H9 (cell line): ENCODE measurements around the gene IRX4. TPM values are rescaled to one million over a fixed set of nuclear protein-coding genes. Genes with fewer than 3 reads are reported as not detected.

ENCODE experiments used
- DNase-seq: peaks from one replicate; pipeline ENCODE4 v3.0.0-alpha.2; 2017
- H2AFZ ChIP-seq: one replicate; pipeline ENCODE4 v1.6.1; 2013; ENCODE audit warnings: mild to moderate bottlenecking, low read length, control low read depth, moderate library complexity
- H2AK5ac ChIP-seq: 2 replicates; pipeline ENCODE4 v1.6.1; 2013; ENCODE audit warnings: low read length, control low read depth, mixed read lengths; ENCODE audit not compliant: insufficient read length
- H2BK120ac ChIP-seq: one replicate; pipeline ENCODE4 v1.6.1; 2013; ENCODE audit warnings: low read depth, mild to moderate bottlenecking, low read length, control low read depth, inconsistent platforms; ENCODE audit not compliant: poor library complexity, severe bottlenecking
- H2BK12ac ChIP-seq: 2 replicates; pipeline ENCODE4 v1.6.1; 2013; ENCODE audit warnings: low read length, control low read depth, mixed read lengths, low read depth; ENCODE audit not compliant: insufficient read length
- H2BK15ac ChIP-seq: 2 replicates; pipeline ENCODE4 v1.6.1; 2013; ENCODE audit warnings: low read depth, low read length, control low read depth
- H2BK20ac ChIP-seq: one replicate; pipeline ENCODE4 v1.6.1; 2013; ENCODE audit warnings: low read depth, mild to moderate bottlenecking, low read length, control low read depth, inconsistent platforms; ENCODE audit not compliant: poor library complexity, severe bottlenecking
- H2BK5ac ChIP-seq: 2 replicates; pipeline ENCODE4 v1.6.1; 2013; ENCODE audit warnings: low read length, control low read depth, mixed read lengths; ENCODE audit not compliant: insufficient read length
- H3K14ac ChIP-seq: 2 replicates; pipeline ENCODE4 v1.6.1; 2013; ENCODE audit warnings: low read length, control low read depth; ENCODE audit not compliant: insufficient read depth
- H3K18ac ChIP-seq: 2 replicates; pipeline ENCODE4 v1.6.1; 2013; ENCODE audit warnings: low read depth, mild to moderate bottlenecking, mixed read lengths, low read length, control low read depth; ENCODE audit not compliant: insufficient read length
- H3K23ac ChIP-seq: 2 replicates; pipeline ENCODE4 v1.6.1; 2013; ENCODE audit warnings: low read length, control low read depth, mixed read lengths, low read depth; ENCODE audit not compliant: insufficient read length
- H3K23me2 ChIP-seq: 2 replicates; pipeline ENCODE4 v1.6.1; 2013; ENCODE audit warnings: low read depth, mild to moderate bottlenecking, mixed read lengths, low read length, control low read depth; ENCODE audit not compliant: insufficient read length, poor library complexity, severe bottlenecking
- H3K27ac ChIP-seq: 2 replicates; pipeline ENCODE4 v1.5.1; 2013; ENCODE audit warnings: low read length, control low read depth, mixed read lengths, low read depth; ENCODE audit not compliant: insufficient read length
- H3K27me3 ChIP-seq: 2 replicates; pipeline ENCODE4 v1.6.1; 2013; ENCODE audit warnings: low read length, control low read depth, inconsistent platforms; ENCODE audit not compliant: insufficient read depth
- H3K4ac ChIP-seq: 2 replicates; pipeline ENCODE4 v1.6.1; 2013; ENCODE audit warnings: low read depth, mild to moderate bottlenecking, control low read depth, inconsistent platforms, low read length, moderate library complexity
- H3K4me1 ChIP-seq: 2 replicates; pipeline ENCODE4 v1.6.1; 2013; ENCODE audit warnings: low read length, control low read depth, inconsistent platforms; ENCODE audit not compliant: insufficient read depth
- H3K4me2 ChIP-seq: 2 replicates; pipeline ENCODE4 v1.6.1; 2013; ENCODE audit warnings: low read length, control low read depth, mixed read lengths; ENCODE audit not compliant: insufficient read length, insufficient read depth
- H3K56ac ChIP-seq: 2 replicates; pipeline ENCODE4 v1.6.1; 2013; ENCODE audit warnings: low read depth, mild to moderate bottlenecking, mixed read lengths, low read length, control low read depth; ENCODE audit not compliant: insufficient read length
- H3K79me1 ChIP-seq: 2 replicates; pipeline ENCODE4 v1.6.1; 2013; ENCODE audit warnings: low read depth, mild to moderate bottlenecking, moderate library complexity, low read length, control low read depth, inconsistent platforms; ENCODE audit not compliant: insufficient read depth, poor library complexity, severe bottlenecking
- H3K79me2 ChIP-seq: 2 replicates; pipeline ENCODE4 v1.6.1; 2013; ENCODE audit warnings: low read length, control low read depth, inconsistent platforms; ENCODE audit not compliant: insufficient read depth
- H3K9ac ChIP-seq: 2 replicates; pipeline ENCODE4 v1.6.1; 2013; ENCODE audit warnings: low read length, control low read depth, mixed read lengths; ENCODE audit not compliant: insufficient read length; ENCODE audit errors: extremely low read depth
- H3K9me3 ChIP-seq: one replicate; pipeline ENCODE4 v1.6.1; 2013; ENCODE audit warnings: low read depth, low read length, inconsistent platforms; ENCODE audit not compliant: control insufficient read depth
- H3T11ph ChIP-seq: one replicate; pipeline ENCODE4 v1.6.1; 2013; ENCODE audit warnings: mild to moderate bottlenecking, low read length, control low read depth, inconsistent platforms
- H4K20me1 ChIP-seq: one replicate; pipeline ENCODE4 v1.6.1; 2013; ENCODE audit not compliant: control insufficient read depth, insufficient read length, insufficient read depth
- H4K5ac ChIP-seq: 2 replicates; pipeline ENCODE4 v1.6.1; 2013; ENCODE audit warnings: low read depth, mild to moderate bottlenecking, mixed read lengths, low read length, control low read depth; ENCODE audit not compliant: insufficient read length
- H4K8ac ChIP-seq: replicated peaks from 2 replicates; pipeline ENCODE4 v1.6.1; 2013; ENCODE audit warnings: low read length, control low read depth, mixed read lengths, low read depth; ENCODE audit not compliant: insufficient read length
- H4K91ac ChIP-seq: 2 replicates; pipeline ENCODE4 v1.6.1; 2013; ENCODE audit warnings: low read depth, mild to moderate bottlenecking, moderate library complexity, mixed read lengths, low read length, control low read depth; ENCODE audit not compliant: insufficient read length
- H3K27ac Mint-ChIP-seq, 3 experiments: 2 replicates in 2 of 3; 3 replicates in 1 of 3; pipeline ENCODE4 v1.8.0; 2020 to 2021; ENCODE audit warnings: mixed read lengths in 3 of 3, mild to moderate bottlenecking in 1 of 3, moderate library complexity in 1 of 3
- H3K27me3 Mint-ChIP-seq: 2 replicates; pipeline ENCODE4 v1.8.0; 2021; ENCODE audit warnings: low read depth, mild to moderate bottlenecking, moderate library complexity, mixed read lengths
- H3K36me3 Mint-ChIP-seq, 3 experiments: 2 replicates in 2 of 3; 3 replicates in 1 of 3; pipeline ENCODE4 v1.8.0; 2020 to 2021; ENCODE audit warnings: low read depth in 3 of 3, mixed read lengths in 3 of 3; ENCODE audit not compliant: insufficient read depth in 1 of 3
- H3K4me1 Mint-ChIP-seq, 2 experiments: 2 replicates each; pipeline ENCODE4 v1.8.0; 2020; ENCODE audit warnings: mixed read lengths in 2 of 2
- H3K4me3 Mint-ChIP-seq, 2 experiments: 2 replicates in 1 of 2; 3 replicates in 1 of 2; pipeline ENCODE4 v1.8.0; 2020 to 2021; ENCODE audit warnings: mild to moderate bottlenecking in 2 of 2, mixed read lengths in 2 of 2, moderate library complexity in 1 of 2
- H3K9me3 Mint-ChIP-seq, 2 experiments: 2 replicates in 1 of 2; 3 replicates in 1 of 2; pipeline ENCODE4 v1.8.0; 2020; ENCODE audit warnings: mild to moderate bottlenecking in 2 of 2, mixed read lengths in 2 of 2, moderate library complexity in 1 of 2
- CTCF ChIP-seq: fragments of 200-600 bp; sonication (generic); conservative IDR thresholded peaks from 3 replicates; pipeline ENCODE4 v1.8.0; 2021; ENCODE audit warnings: antibody characterized with exemption, mild to moderate bottlenecking
- WGBS: extraction: QIAGEN DNeasy Blood & Tissue Kit; methylation state at CpG from one replicate; pipeline ENCODE4 v1.1.7; 2013; ENCODE audit warnings: missing lambda C conversion rate, low lambda C conversion rate, mixed read lengths; ENCODE audit not compliant: insufficient read length; ENCODE audit errors: extremely low coverage; 5-methylcytosine and 5-hydroxymethylcytosine counted together
- total RNA-seq: library from RNA; stranded (reverse); gene quantifications from 2 replicates; pipeline ENCODE4 v1.2.1, GENCODE V29; 2021

Gene IRX4
- total RNA-seq, 1 experiment from 2014 or later, result 3.2 TPM

- Histone ChIP-seq H2AFZ (no peak overlapping the region), H3K14ac (no peak overlapping the region), H2BK5ac (no peak overlapping the region), H3K79me1 (no peaks in the 10 kb centered on the region), H3K4me1 (peaks cover 3% of the 10 kb centered on the region; the same call in 1 of the 2 replicates), H3K23ac (no peak overlapping the region), H3K4me2 (no peak overlapping the region), H3K23me2 (peaks cover 8% of the 10 kb centered on the region), H4K91ac (no peak overlapping the region), H4K8ac (no peak overlapping the region), H2BK20ac (no peak overlapping the region), H3K79me2 (no peaks in the 10 kb centered on the region), H3K9me3 (no peaks in the 10 kb centered on the region), H2BK12ac (no peak overlapping the region), H2AK5ac (no peak overlapping the region), H3K18ac (no peak overlapping the region), H3T11ph (no peak overlapping the region), H3K9ac (no peak overlapping the region), H3K56ac (no peak overlapping the region), H2BK120ac (no peak overlapping the region), H3K27ac (no peak overlapping the region), H3K27me3 (peaks cover 33% of the 10 kb centered on the region; the same call in 1 of the 2 replicates), H4K5ac (no peak overlapping the region), H2BK15ac (no peak overlapping the region), H3K4ac (no peak overlapping the region), H4K20me1 (no peaks in the 10 kb centered on the region)
- Mint-ChIP-seq H3K27me3 (peaks cover 61% of the 10 kb centered on the region), H3K36me3 (no peaks in the 10 kb centered on the region), H3K9me3 (no peaks in the 10 kb centered on the region), H3K4me1 (peaks cover 13 to 21% of the 10 kb centered on the region in 2 experiments), H3K4me3 (no peak overlapping the region), H3K27ac (no peak overlapping the region)
- WGBS, result no CpG with 5 or more reads among the region's 8 CpGs
- TF ChIP-seq CTCF, result no peak
- DNase-seq, result no peak
These were observed 29.2 kb downstream of the IRX4 start for GRCh38 chr5:1853531-1853930.
